ENCODE data around the gene ST6GALNAC6. TPM values are rescaled to one million over a fixed set of nuclear protein-coding genes. Genes with fewer than 3 reads are reported as not detected.

Gene ST6GALNAC6, protein sequence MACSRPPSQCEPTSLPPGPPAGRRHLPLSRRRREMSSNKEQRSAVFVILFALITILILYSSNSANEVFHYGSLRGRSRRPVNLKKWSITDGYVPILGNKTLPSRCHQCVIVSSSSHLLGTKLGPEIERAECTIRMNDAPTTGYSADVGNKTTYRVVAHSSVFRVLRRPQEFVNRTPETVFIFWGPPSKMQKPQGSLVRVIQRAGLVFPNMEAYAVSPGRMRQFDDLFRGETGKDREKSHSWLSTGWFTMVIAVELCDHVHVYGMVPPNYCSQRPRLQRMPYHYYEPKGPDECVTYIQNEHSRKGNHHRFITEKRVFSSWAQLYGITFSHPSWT
- 10 to 100 TPM in 3 of 4 donors, 1 to 10 TPM in 1; 7.7 to 88.3 (median 18.9) TPM for total RNA-seq

GRCh38 chr9:127899128-127899943 lies at the start of gene ST6GALNAC6:
Gene ST6GALNAC6 (minus strand): TSS chr9:127899603. CDS start chr9:127897981, 1,622 bp downstream.
- Histone ChIP-seq H3K4me3 (peak within 1 kb of the TSS; percentile 66 to 89 (median 76)), H3K4me1 (peaks cover 0 to 59% (median 30%) of the 10 kb centered on the region in 4 donors), H3K36me3 (peaks cover 0 to 20% (median 0%) of the 10 kb centered on the region in 3 donors), H3K9me3 (no peaks in the 10 kb centered on the region), H3K27ac (peak within 1 kb of the TSS; percentile 80 to 91 (median 88)), H3K27me3 (no peaks in the 10 kb centered on the region)
- DNase-seq, result peak; percentile 70 to 83 (median 78)
- TF ChIP-seq CTCF (IDR thresholded peaks at IDR 0.05) (peak in 1 of 6 experiments; percentile 3), POLR2A (IDR thresholded peaks at IDR 0.05) (no peak)

GRCh38 chr9:127947841-127948710 lies 48.7 kb upstream of the ST6GALNAC6 start:
- H3K4me1 ChIP-seq, result peaks cover 0 to 31% (median 6%) of the 10 kb centered on the region in 4 donors
- no peaks in the 10 kb centered on the region for H3K9me3 ChIP-seq
- TF ChIP-seq POLR2A (IDR thresholded peaks at IDR 0.05) (no peak), CTCF (IDR thresholded peaks at IDR 0.05) (no peak)
- DNase-seq, result no peak
- H3K4me3 ChIP-seq, result no peak overlapping the region
- H3K27ac ChIP-seq, result peak overlapping the region in 1 of 4 donors; percentile 18
- H3K27me3 ChIP-seq, result no peaks in the 10 kb centered on the region
- peaks cover 0 to 78% (median 0%) of the 10 kb centered on the region in 3 donors for H3K36me3 ChIP-seq

GRCh38 chr9:127946728-127947127 lies 47.3 kb upstream of the ST6GALNAC6 start:
- H3K4me1 ChIP-seq, result peaks cover 0 to 30% (median 2%) of the 10 kb centered on the region in 4 donors
- H3K4me3 ChIP-seq, result no peak overlapping the region
- no peak for DNase-seq
- H3K9me3 ChIP-seq, result no peaks in the 10 kb centered on the region
- H3K27me3 ChIP-seq, result no peaks in the 10 kb centered on the region
- TF ChIP-seq POLR2A (IDR thresholded peaks at IDR 0.05), result no peak
- no peak for TF ChIP-seq CTCF (IDR thresholded peaks at IDR 0.05)
- H3K27ac ChIP-seq, result peak overlapping the region in 1 of 4 donors; percentile 38
- peaks cover 0 to 91% (median 0%) of the 10 kb centered on the region in 3 donors for H3K36me3 ChIP-seq

- H3K4me3 ChIP-seq, result no peak overlapping the region
- H3K9me3 ChIP-seq, result no peaks in the 10 kb centered on the region
- peak overlapping the region in 1 of 4 donors; percentile 38 for H3K27ac ChIP-seq
- TF ChIP-seq CTCF (IDR thresholded peaks at IDR 0.05), result no peak
- TF ChIP-seq POLR2A (IDR thresholded peaks at IDR 0.05), result no peak
- H3K36me3 ChIP-seq, result peaks cover 0 to 94% (median 0%) of the 10 kb centered on the region in 3 donors
- no peaks in the 10 kb centered on the region for H3K27me3 ChIP-seq
- no peak for DNase-seq
- peaks cover 0 to 29% (median 2%) of the 10 kb centered on the region in 4 donors for H3K4me1 ChIP-seq
These were observed 46.5 kb upstream of the ST6GALNAC6 start for GRCh38 chr9:127945942-127946341.

DNA sequence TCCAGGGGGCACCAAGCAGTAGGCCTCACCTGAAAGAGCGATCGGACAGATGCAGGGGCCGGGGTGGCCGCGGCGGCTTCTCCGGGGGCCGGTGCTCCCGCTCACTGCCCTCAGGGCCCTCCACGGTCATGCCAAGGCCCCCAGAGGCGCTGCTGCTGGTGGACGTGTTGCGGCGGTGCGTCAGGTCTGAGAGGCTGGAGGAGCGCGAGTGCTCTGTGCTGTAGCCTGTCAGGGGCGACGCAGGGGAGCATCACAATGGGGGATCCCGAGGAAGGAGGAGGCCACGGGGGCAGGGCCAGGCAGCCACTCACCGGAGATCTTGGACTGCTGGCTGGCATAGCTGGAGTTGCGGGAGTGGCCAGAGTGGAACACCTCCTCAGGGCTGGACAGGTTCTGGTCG lies 45.9 kb upstream of the ST6GALNAC6 start:
- no peak for TF ChIP-seq POLR2A (IDR thresholded peaks at IDR 0.05)
- no peak for TF ChIP-seq CTCF (IDR thresholded peaks at IDR 0.05)
- H3K36me3 ChIP-seq, result peaks cover 0 to 94% (median 0%) of the 10 kb centered on the region in 3 donors

More for the DNA sequence above, 45.9 kb upstream of the ST6GALNAC6 start:
- Histone ChIP-seq H3K4me3 (no peak overlapping the region), H3K4me1 (peaks cover 0 to 23% (median 2%) of the 10 kb centered on the region in 4 donors), H3K27me3 (no peaks in the 10 kb centered on the region), H3K9me3 (no peaks in the 10 kb centered on the region), H3K27ac (no peak overlapping the region)
- DNase-seq, result no peak

Measured in Peyer's patch (tissue), 4 donors.